ENCODE data around the gene ZCCHC24. TPM values are rescaled to one million over a fixed set of nuclear protein-coding genes. Genes with fewer than 3 reads are reported as not detected.

ZCCHC24 gene
- total and polyA plus RNA-seq, 4 experiments from 2014 or later, result 0.30 to 1.9 (median 1.2) TPM

DNA sequence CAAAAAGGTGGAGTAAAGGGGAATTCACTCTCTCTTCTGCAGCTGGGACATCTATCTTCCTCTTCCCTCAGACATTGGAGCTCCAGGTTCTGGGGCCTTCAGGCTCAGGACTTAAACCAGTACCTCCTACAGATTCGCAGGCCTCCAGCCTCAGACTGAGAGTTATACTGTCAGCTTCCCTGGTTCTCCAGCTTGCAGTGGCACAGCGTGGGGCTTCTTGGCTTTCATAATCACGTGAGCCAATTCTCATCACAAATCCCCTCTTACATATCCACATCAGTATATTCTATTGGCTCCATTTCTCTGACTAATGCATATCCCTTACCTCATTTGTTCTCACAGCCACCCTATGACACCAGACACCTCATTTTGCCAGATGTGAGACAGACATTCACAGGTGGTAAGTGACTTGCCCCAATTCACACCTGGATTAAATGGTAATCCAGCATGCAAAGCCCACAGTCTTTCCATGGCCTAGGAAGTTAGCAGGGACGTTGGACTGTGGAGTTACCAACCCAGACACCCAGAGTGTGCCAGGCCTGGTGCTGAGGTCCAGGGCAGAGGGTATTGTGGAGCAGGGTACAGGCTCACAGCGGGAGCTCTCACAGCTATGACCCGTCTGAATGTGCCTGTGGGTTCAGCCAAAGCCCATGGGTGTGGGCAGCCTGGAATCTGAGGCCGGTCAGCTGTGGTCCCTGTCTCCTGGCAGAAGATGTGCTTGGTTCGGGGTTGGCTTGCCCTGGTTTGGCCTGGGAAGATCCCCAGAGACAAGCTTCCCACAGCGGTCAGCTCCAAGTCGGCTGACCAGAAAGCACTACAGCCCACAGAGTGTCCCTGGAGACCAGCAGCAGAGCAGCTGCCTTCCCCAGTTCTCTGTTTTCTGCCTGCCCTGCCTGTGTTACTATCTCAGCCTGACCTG is 18.4 kb upstream of the ZCCHC24 start:
- no peaks in the 10 kb centered on the region for H3K9me3 ChIP-seq (ENCODE audit: control insufficient read depth in 1 of 2, low read length in 2 of 2)
- H3K27ac ChIP-seq (ENCODE audit: low read depth, low read length), result no peak overlapping the region
- Mint-ChIP-seq H3K27me3 (peaks cover 0 to 3% of the 10 kb centered on the region in 2 donors), H3K4me1 (peaks cover 0 to 1% (median 0%) of the 10 kb centered on the region in 4 donors), H3K36me3 (no peaks in the 10 kb centered on the region), H3K27ac (no peak overlapping the region), H3K9me3 (no peaks in the 10 kb centered on the region), H3K4me3 (no peak overlapping the region)
- ChIA-PET POLR2A (ENCODE audit: partially characterized antibody) (no interaction called here), CTCF (ENCODE audit: partially characterized antibody) (interaction anchor here (1.3 to 1.4 kb wide), 3 partner anchors 89 to 116 kb away, joined by 3 to 6 read pairs (median 4); no protein-coding TSS in a partner anchor)
- DNase-seq, result no peak
- H3K27me3 ChIP-seq (ENCODE audit: insufficient read depth, low read length), result no peaks in the 10 kb centered on the region
- no peaks in the 10 kb centered on the region for H3K4me1 ChIP-seq (ENCODE audit: insufficient read depth, low read length)
- intact Hi-C loops (cut with micrococcal nuclease), result loop anchor here (10.0 kb wide), 1 partner anchor 249 kb away; no protein-coding TSS in a partner anchor
- no peaks in the 10 kb centered on the region for H3K36me3 ChIP-seq (ENCODE audit: insufficient read depth, low read length)
- no peak overlapping the region for H3K4me3 ChIP-seq (ENCODE audit: low read length in 2 of 2)

DNA sequence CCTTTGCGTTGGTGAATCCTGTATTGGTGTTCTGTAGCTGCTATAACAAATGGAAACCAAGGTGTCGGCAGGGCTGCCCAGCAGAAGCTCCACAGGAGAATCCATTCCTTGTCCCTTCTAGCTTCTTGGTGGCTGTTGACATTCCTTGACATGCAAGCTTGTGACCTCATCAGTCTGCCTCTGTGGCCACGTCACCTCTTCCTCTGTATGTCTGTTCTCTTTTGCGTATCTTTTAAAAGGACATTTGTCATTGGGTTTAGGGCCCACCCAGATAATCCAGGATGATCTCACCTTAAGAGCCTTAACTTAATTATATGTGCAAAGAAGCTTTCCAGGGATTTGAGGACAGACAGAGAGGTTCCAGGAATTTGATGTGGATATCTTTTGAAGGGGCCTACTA is 15.3 kb upstream of the ZCCHC24 start:
- Mint-ChIP-seq H3K4me3 (no peak overlapping the region), H3K27ac (no peak overlapping the region), H3K9me3 (no peaks in the 10 kb centered on the region), H3K36me3 (no peaks in the 10 kb centered on the region), H3K4me1 (no peaks in the 10 kb centered on the region), H3K27me3 (peaks cover 0 to 1% of the 10 kb centered on the region in 2 donors)
- Histone ChIP-seq H3K27me3 (ENCODE audit: insufficient read depth, low read length) (no peaks in the 10 kb centered on the region), H3K9me3 (ENCODE audit: control insufficient read depth in 1 of 2, low read length in 2 of 2) (no peaks in the 10 kb centered on the region), H3K4me1 (ENCODE audit: insufficient read depth, low read length) (no peaks in the 10 kb centered on the region), H3K36me3 (ENCODE audit: insufficient read depth, low read length) (no peaks in the 10 kb centered on the region), H3K4me3 (ENCODE audit: low read length in 2 of 2) (no peak overlapping the region), H3K27ac (ENCODE audit: low read depth, low read length) (no peak overlapping the region)
- ChIA-PET CTCF (ENCODE audit: partially characterized antibody) (interaction anchor here (1.4 to 2.0 kb wide), 2 partner anchors 60 to 87 kb away, joined by 4 to 5 read pairs; no protein-coding TSS in a partner anchor), POLR2A (ENCODE audit: partially characterized antibody) (no interaction called here)
- no peak for DNase-seq
- intact Hi-C loops (cut with micrococcal nuclease), result loop anchor here (10.0 kb wide), 1 partner anchor 246 kb away; no protein-coding TSS in a partner anchor

DNA sequence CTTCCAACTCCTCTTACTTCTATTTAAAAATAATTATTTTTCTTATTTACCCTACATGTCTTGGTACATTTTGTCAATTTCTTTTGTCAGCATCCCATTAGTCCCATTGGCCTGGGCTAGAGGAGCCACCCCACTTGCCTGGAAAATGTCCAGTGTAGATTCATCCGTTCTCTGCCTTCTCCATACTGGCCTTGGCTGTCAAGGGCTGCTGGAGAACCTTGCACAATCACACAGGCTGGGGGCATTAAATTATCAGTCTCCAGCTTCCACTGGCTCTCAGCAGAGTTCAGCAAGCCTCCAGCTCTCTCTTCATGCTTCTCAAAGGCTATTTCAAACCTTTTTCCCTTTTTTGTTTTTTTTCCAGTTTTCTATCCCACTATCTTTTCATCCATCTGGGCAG is 13.8 kb upstream of the ZCCHC24 start:
- CTCF ChIA-PET (ENCODE audit: partially characterized antibody), result no interaction called here
- H3K9me3 Mint-ChIP-seq, result no peaks in the 10 kb centered on the region
- no peak overlapping the region for H3K4me3 Mint-ChIP-seq
- peaks cover 0 to 1% of the 10 kb centered on the region in 2 donors for H3K27me3 Mint-ChIP-seq
- Histone ChIP-seq H3K9me3 (ENCODE audit: control insufficient read depth in 1 of 2, low read length in 2 of 2) (no peaks in the 10 kb centered on the region), H3K27ac (ENCODE audit: low read depth, low read length) (no peak overlapping the region), H3K27me3 (ENCODE audit: insufficient read depth, low read length) (no peaks in the 10 kb centered on the region), H3K36me3 (ENCODE audit: insufficient read depth, low read length) (no peaks in the 10 kb centered on the region), H3K4me1 (ENCODE audit: insufficient read depth, low read length) (no peaks in the 10 kb centered on the region), H3K4me3 (ENCODE audit: low read length in 2 of 2) (no peak overlapping the region)
- no peak for DNase-seq
- H3K27ac Mint-ChIP-seq, result no peak overlapping the region
- POLR2A ChIA-PET (ENCODE audit: partially characterized antibody), result no interaction called here
- intact Hi-C loops (cut with micrococcal nuclease), result no loop called here
- H3K4me1 Mint-ChIP-seq, result no peaks in the 10 kb centered on the region
- H3K36me3 Mint-ChIP-seq, result no peaks in the 10 kb centered on the region

DNA sequence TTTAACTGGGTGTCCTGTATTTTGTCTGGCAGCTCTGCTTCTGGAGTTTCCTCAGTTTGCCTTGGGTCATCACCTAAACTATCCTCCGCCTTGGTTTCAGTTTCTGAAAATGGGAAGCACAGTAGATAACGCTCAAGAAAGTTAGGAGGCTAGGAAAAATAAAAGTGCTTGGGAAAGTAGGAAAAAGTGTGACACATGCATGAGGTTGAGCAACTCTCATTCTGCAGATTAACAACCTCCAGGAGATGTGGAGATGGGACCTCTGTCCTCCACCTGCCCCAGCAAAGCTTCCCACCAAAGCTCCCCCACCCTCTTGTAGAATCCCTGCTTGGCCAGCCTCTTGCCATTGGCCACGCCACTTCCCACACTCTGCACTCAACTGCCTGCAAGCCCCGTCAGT is 13.1 kb upstream of the ZCCHC24 start:
- Mint-ChIP-seq H3K4me3 (no peak overlapping the region), H3K9me3 (no peaks in the 10 kb centered on the region), H3K27me3 (peaks cover 0 to 1% of the 10 kb centered on the region in 2 donors), H3K4me1 (no peaks in the 10 kb centered on the region), H3K36me3 (no peaks in the 10 kb centered on the region), H3K27ac (no peak overlapping the region)
- H3K27ac ChIP-seq (ENCODE audit: low read depth, low read length), result no peak overlapping the region
- H3K36me3 ChIP-seq (ENCODE audit: insufficient read depth, low read length), result no peaks in the 10 kb centered on the region
- ChIA-PET POLR2A (ENCODE audit: partially characterized antibody) (no interaction called here), CTCF (ENCODE audit: partially characterized antibody) (no interaction called here)
- H3K4me1 ChIP-seq (ENCODE audit: insufficient read depth, low read length), result no peaks in the 10 kb centered on the region
- no peak overlapping the region for H3K4me3 ChIP-seq (ENCODE audit: low read length in 2 of 2)
- H3K27me3 ChIP-seq (ENCODE audit: insufficient read depth, low read length), result no peaks in the 10 kb centered on the region
- no peaks in the 10 kb centered on the region for H3K9me3 ChIP-seq (ENCODE audit: control insufficient read depth in 1 of 2, low read length in 2 of 2)
- intact Hi-C loops (cut with micrococcal nuclease), result no loop called here
- no peak for DNase-seq

DNA sequence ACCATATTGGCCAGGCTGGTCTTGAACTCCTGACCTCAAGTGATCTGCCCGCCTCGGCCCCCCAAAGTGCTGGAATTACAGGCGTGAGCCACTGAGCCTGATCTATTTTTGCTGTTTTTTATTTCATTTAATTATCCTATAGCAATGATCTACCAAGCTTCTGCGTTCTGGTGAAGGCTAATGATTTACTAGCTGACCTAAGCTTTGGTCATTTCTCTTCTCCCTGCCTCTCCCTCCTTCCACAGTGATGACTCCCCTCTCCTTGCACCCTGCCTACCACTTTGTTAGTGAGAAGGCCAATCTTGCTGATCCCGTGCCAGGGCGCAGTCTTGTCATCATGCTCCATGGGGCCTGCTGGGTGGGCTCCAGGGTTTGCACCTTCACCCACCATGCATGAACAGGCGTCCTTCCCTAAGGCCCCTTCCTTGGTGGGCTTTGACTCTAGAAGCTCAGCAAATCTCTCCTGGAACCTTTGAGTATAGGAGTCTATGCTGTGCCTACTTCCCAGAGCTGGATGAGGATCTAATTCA is 11.9 kb upstream of the ZCCHC24 start:
- no peaks in the 10 kb centered on the region for H3K27me3 ChIP-seq (ENCODE audit: insufficient read depth, low read length)
- POLR2A ChIA-PET (ENCODE audit: partially characterized antibody), result no interaction called here
- CTCF ChIA-PET (ENCODE audit: partially characterized antibody), result interaction anchor here (1.5 kb wide), 2 partner anchors 11 to 83 kb away, joined by 3 to 4 read pairs; no protein-coding TSS in a partner anchor
- Mint-ChIP-seq H3K27me3 (peaks cover 0 to 1% of the 10 kb centered on the region in 2 donors), H3K4me3 (no peak overlapping the region), H3K9me3 (no peaks in the 10 kb centered on the region), H3K27ac (no peak overlapping the region), H3K36me3 (no peaks in the 10 kb centered on the region), H3K4me1 (no peaks in the 10 kb centered on the region)
- H3K4me1 ChIP-seq (ENCODE audit: insufficient read depth, low read length), result no peaks in the 10 kb centered on the region
- no peak for DNase-seq
- no peaks in the 10 kb centered on the region for H3K36me3 ChIP-seq (ENCODE audit: insufficient read depth, low read length)
- no peaks in the 10 kb centered on the region for H3K9me3 ChIP-seq (ENCODE audit: control insufficient read depth in 1 of 2, low read length in 2 of 2)
- intact Hi-C loops (cut with micrococcal nuclease), result no loop called here
- H3K27ac ChIP-seq (ENCODE audit: low read depth, low read length), result no peak overlapping the region
- H3K4me3 ChIP-seq (ENCODE audit: low read length in 2 of 2), result no peak overlapping the region

DNA sequence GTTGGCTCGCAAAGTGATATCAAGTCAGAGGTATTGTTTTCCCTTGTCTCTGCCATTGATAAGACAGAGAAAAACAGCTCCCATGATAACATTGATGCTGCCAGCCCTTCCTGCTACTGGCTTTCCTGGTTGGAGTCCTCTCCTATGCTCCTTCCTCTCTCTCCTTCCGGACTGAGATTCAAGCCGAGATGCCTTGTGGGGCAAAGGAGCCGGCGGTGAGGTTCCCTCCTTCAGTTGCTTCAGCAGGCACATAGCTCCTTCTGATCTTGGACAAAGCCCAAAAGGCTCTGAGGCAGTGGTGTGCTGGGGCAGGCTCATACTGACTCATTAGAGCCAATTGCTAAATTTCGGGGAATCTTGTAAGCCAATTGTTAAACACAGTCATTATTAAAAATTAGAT is 8.8 kb upstream of the ZCCHC24 start:
- H3K4me3 Mint-ChIP-seq, result no peak overlapping the region
- no peak overlapping the region for H3K27ac Mint-ChIP-seq
- Histone ChIP-seq H3K36me3 (ENCODE audit: insufficient read depth, low read length) (no peaks in the 10 kb centered on the region), H3K9me3 (ENCODE audit: control insufficient read depth in 1 of 2, low read length in 2 of 2) (no peaks in the 10 kb centered on the region), H3K27me3 (ENCODE audit: insufficient read depth, low read length) (no peaks in the 10 kb centered on the region), H3K27ac (ENCODE audit: low read depth, low read length) (no peak overlapping the region), H3K4me3 (ENCODE audit: low read length in 2 of 2) (no peak overlapping the region), H3K4me1 (ENCODE audit: insufficient read depth, low read length) (no peaks in the 10 kb centered on the region)
- ChIA-PET POLR2A (ENCODE audit: partially characterized antibody) (no interaction called here), CTCF (ENCODE audit: partially characterized antibody) (interaction anchor here (1.1 kb wide), 1 partner anchor 80 kb away, joined by 3 read pairs; no protein-coding TSS in a partner anchor)
- no peak for DNase-seq
- intact Hi-C loops (cut with micrococcal nuclease), result no loop called here
- no peaks in the 10 kb centered on the region for H3K4me1 Mint-ChIP-seq
- H3K36me3 Mint-ChIP-seq, result no peaks in the 10 kb centered on the region
- H3K27me3 Mint-ChIP-seq, result peaks cover 0 to 1% of the 10 kb centered on the region in 2 donors
- no peaks in the 10 kb centered on the region for H3K9me3 Mint-ChIP-seq

DNA sequence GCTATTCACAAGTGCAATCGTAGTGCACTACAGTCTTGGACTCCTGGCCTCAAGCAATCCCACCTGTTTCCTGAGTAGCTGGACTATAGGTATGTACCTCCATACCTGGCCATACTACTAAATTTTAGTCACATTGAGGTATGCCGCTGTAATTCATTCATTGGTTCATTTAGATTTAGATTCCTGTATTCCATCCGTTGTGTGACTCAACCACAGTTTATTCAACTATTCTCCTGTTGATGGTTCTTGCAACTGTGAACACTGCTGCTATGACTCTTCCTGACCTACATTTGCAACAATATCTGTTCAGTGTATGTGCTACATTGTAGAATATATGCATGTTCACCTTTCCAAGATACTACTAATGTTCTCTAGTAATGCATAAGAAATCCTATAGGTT is 8.0 kb upstream of the ZCCHC24 start:
- ChIA-PET CTCF (ENCODE audit: partially characterized antibody) (interaction anchor here (1.1 kb wide), 1 partner anchor 80 kb away, joined by 3 read pairs; no protein-coding TSS in a partner anchor), POLR2A (ENCODE audit: partially characterized antibody) (no interaction called here)
- Histone ChIP-seq H3K36me3 (ENCODE audit: insufficient read depth, low read length) (no peaks in the 10 kb centered on the region), H3K4me3 (ENCODE audit: low read length in 2 of 2) (no peak overlapping the region), H3K4me1 (ENCODE audit: insufficient read depth, low read length) (no peaks in the 10 kb centered on the region), H3K9me3 (ENCODE audit: control insufficient read depth in 1 of 2, low read length in 2 of 2) (no peaks in the 10 kb centered on the region), H3K27ac (ENCODE audit: low read depth, low read length) (no peak overlapping the region), H3K27me3 (ENCODE audit: insufficient read depth, low read length) (no peaks in the 10 kb centered on the region)
- intact Hi-C loops (cut with micrococcal nuclease), result no loop called here
- Mint-ChIP-seq H3K36me3 (no peaks in the 10 kb centered on the region), H3K27me3 (no peaks in the 10 kb centered on the region), H3K4me1 (no peaks in the 10 kb centered on the region), H3K27ac (no peak overlapping the region), H3K9me3 (no peaks in the 10 kb centered on the region), H3K4me3 (no peak overlapping the region)
- DNase-seq, result no peak
